SK-N-SH (cell line): ENCODE results near the gene FAM161A.

Experiments used
- CHD2 ChIP-seq: fragments of 150-350 bp; IDR thresholded peaks from 2 replicates; pipeline ENCODE4 v1.6.1; 2018; ENCODE audit warnings: low read length; ENCODE audit not compliant: partially characterized antibody
- EP300 ChIP-seq, 2 experiments: IDR thresholded peaks; 2 replicates each; pipeline versions ENCODE4 v1.4.0 to v1.6.1; 2012; ENCODE audit warnings: borderline replicate concordance in 1 of 2, low read depth in 1 of 2, low read length in 1 of 2
- EZH2phosphoT487 ChIP-seq: fragments of 200-600 bp; sonication (generic); IDR thresholded peaks from 2 replicates; pipeline ENCODE4 v1.6.1; 2017; ENCODE audit warnings: low read depth, mixed run types, mild to moderate bottlenecking, antibody characterized with exemption, moderate library complexity, borderline replicate concordance
- RAD21 ChIP-seq: IDR thresholded peaks from 2 replicates; pipeline ENCODE4 v1.6.1; 2012; ENCODE audit warnings: mild to moderate bottlenecking, low read length
- RXRA ChIP-seq: IDR thresholded peaks from 2 replicates; pipeline ENCODE4 v1.4.0; 2012; ENCODE audit warnings: low read depth, mild to moderate bottlenecking, borderline replicate concordance
- TAF1 ChIP-seq: IDR thresholded peaks from 2 replicates; pipeline ENCODE4 v1.6.1; 2012; ENCODE audit warnings: low read depth, mild to moderate bottlenecking, low read length, moderate library complexity, borderline replicate concordance
- TEAD4 ChIP-seq: IDR thresholded peaks from 2 replicates; pipeline ENCODE4 v1.4.0; 2012; ENCODE audit warnings: mild to moderate bottlenecking, borderline replicate concordance; ENCODE audit not compliant: insufficient read depth
- USF2 ChIP-seq: fragments of 150-350 bp; IDR thresholded peaks from 2 replicates; pipeline ENCODE4 v1.6.1; 2017; ENCODE audit warnings: antibody characterized with exemption, low read length, low read depth, borderline replicate concordance
- TF ChIP-seq, protein P1 (sequence below): fragments of 200-600 bp; sonication (generic); IDR thresholded peaks from 2 replicates; pipeline ENCODE4 v1.6.1; 2017; ENCODE audit warnings: antibody characterized with exemption, mild to moderate bottlenecking, moderate library complexity
- TF ChIP-seq, protein P2 (sequence below): IDR thresholded peaks from 2 replicates; pipeline ENCODE4 v1.6.1; 2012; ENCODE audit warnings: mild to moderate bottlenecking, low read depth, low read length, moderate library complexity

DNA sequence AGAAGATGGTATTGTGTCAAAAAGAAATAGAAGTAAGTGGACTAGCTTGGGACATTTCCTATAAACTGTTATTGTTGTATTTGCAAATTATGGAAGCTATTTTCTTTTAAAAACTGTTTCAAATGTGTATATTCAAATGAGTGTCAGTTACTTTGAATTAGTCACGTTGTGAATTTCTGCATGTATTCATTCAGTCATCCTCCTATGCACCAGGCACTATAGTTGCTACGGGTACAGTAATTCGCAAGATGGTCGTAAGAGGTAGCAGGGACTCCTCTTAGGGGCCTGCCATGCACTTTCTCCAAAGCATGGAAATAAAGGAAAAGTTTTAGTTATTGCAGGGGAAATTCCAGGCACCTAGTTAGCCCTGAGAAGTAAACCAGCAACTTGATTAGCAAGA lies 51.3 kb downstream of the FAM161A start:
- TF ChIP-seq RAD21 (no peak), EP300 (IDR thresholded peaks at IDR 0.05; ENCODE audit: borderline replicate concordance in 1 of 2, low read depth in 1 of 2, low read length in 1 of 2) (no peak), RXRA (no peak), EZH2phosphoT487 (no peak), TAF1 (no peak), TEAD4 (no peak), CHD2 (no peak), USF2 (no peak)
- TF ChIP-seq, protein P1, sequence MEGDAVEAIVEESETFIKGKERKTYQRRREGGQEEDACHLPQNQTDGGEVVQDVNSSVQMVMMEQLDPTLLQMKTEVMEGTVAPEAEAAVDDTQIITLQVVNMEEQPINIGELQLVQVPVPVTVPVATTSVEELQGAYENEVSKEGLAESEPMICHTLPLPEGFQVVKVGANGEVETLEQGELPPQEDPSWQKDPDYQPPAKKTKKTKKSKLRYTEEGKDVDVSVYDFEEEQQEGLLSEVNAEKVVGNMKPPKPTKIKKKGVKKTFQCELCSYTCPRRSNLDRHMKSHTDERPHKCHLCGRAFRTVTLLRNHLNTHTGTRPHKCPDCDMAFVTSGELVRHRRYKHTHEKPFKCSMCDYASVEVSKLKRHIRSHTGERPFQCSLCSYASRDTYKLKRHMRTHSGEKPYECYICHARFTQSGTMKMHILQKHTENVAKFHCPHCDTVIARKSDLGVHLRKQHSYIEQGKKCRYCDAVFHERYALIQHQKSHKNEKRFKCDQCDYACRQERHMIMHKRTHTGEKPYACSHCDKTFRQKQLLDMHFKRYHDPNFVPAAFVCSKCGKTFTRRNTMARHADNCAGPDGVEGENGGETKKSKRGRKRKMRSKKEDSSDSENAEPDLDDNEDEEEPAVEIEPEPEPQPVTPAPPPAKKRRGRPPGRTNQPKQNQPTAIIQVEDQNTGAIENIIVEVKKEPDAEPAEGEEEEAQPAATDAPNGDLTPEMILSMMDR = no peak
- TF ChIP-seq, protein P2, sequence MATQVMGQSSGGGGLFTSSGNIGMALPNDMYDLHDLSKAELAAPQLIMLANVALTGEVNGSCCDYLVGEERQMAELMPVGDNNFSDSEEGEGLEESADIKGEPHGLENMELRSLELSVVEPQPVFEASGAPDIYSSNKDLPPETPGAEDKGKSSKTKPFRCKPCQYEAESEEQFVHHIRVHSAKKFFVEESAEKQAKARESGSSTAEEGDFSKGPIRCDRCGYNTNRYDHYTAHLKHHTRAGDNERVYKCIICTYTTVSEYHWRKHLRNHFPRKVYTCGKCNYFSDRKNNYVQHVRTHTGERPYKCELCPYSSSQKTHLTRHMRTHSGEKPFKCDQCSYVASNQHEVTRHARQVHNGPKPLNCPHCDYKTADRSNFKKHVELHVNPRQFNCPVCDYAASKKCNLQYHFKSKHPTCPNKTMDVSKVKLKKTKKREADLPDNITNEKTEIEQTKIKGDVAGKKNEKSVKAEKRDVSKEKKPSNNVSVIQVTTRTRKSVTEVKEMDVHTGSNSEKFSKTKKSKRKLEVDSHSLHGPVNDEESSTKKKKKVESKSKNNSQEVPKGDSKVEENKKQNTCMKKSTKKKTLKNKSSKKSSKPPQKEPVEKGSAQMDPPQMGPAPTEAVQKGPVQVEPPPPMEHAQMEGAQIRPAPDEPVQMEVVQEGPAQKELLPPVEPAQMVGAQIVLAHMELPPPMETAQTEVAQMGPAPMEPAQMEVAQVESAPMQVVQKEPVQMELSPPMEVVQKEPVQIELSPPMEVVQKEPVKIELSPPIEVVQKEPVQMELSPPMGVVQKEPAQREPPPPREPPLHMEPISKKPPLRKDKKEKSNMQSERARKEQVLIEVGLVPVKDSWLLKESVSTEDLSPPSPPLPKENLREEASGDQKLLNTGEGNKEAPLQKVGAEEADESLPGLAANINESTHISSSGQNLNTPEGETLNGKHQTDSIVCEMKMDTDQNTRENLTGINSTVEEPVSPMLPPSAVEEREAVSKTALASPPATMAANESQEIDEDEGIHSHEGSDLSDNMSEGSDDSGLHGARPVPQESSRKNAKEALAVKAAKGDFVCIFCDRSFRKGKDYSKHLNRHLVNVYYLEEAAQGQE = no peak
